Stimulated activated naive B cell treated with anti-CD40 and anti-IgM and Interleukin-4, amounts not matched to agents 10 μg/mL and 1 μg/mL and 100 μg/mL, for 72 hours (primary cell): ENCODE results near the gene PRELID1.
A peak's percentile ranks its signal among the peaks of the same experiment; 100 is the strongest.

Source experiments
- ATAC-seq, 2 donors: fragments of 150-1000 bp; cut with Tn5 transposase; replicated peaks; 2 replicates each; pipeline ENCODE4 v1.10.0; 2021; ENCODE audit warnings: moderate library complexity in 1 of 2
- DNase-seq: peaks from one replicate; pipeline ENCODE4 v3.0.0; 2021
- H3K27ac Mint-ChIP-seq: one replicate; pipeline ENCODE4 v1.8.0; 2022; ENCODE audit warnings: mild to moderate bottlenecking, mixed read lengths
- H3K27me3 Mint-ChIP-seq, 2 donors: one replicate each; pipeline ENCODE4 v1.8.0; 2022; ENCODE audit warnings: mixed read lengths in 2 of 2
- H3K36me3 Mint-ChIP-seq, 2 donors: one replicate each; pipeline ENCODE4 v1.8.0; 2022; ENCODE audit warnings: mixed read lengths in 2 of 2, mild to moderate bottlenecking in 1 of 2
- H3K4me1 Mint-ChIP-seq, 2 donors: one replicate each; pipeline ENCODE4 v1.8.0; 2022; ENCODE audit warnings: mixed read lengths in 2 of 2, mild to moderate bottlenecking in 1 of 2
- H3K4me3 Mint-ChIP-seq, 2 donors: one replicate each; pipeline ENCODE4 v1.8.0; 2022; ENCODE audit warnings: mild to moderate bottlenecking in 2 of 2, mixed read lengths in 2 of 2, moderate library complexity in 1 of 2
- H3K9me3 Mint-ChIP-seq, 2 donors: one replicate each; pipeline ENCODE4 v1.8.0; 2022; ENCODE audit warnings: mixed read lengths in 2 of 2, mild to moderate bottlenecking in 1 of 2

PRELID1 gene

DNA sequence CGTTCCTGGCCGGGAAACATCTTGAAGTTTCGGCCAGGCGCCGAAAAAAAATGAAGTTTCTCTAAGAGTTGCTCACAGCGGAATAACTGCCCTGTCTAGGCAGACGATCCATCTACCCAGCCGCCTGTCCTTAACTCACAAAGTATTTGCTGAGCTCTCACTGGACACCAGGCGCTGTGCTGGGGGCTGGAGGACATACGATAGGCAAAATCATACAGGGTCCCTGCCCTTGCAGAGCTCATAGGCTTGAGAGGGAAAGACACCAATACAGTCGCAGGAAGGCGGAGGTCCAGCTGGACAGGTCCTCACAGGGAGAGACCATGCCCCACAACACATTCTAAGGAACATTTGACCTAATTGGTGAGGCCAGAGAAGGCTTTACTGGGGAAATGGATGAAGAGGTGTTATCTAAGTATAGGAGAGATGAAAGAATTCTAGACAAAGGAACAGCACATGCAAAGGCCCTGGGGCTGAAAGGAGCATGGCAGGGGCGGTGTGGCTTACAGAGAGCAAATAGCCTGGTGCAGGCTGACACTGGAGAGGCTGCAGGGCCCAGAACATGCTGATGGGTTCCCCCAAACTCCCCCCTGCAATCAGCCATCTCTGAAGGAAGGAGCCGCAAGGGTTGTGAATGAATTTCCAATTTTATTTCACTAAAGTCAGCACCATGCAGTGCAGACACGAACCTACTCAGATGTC lies 10.1 kb downstream of the PRELID1 start:
- H3K4me1 Mint-ChIP-seq: peaks cover 24 to 41% of the 10 kb centered on the region in 2 donors

DNA sequence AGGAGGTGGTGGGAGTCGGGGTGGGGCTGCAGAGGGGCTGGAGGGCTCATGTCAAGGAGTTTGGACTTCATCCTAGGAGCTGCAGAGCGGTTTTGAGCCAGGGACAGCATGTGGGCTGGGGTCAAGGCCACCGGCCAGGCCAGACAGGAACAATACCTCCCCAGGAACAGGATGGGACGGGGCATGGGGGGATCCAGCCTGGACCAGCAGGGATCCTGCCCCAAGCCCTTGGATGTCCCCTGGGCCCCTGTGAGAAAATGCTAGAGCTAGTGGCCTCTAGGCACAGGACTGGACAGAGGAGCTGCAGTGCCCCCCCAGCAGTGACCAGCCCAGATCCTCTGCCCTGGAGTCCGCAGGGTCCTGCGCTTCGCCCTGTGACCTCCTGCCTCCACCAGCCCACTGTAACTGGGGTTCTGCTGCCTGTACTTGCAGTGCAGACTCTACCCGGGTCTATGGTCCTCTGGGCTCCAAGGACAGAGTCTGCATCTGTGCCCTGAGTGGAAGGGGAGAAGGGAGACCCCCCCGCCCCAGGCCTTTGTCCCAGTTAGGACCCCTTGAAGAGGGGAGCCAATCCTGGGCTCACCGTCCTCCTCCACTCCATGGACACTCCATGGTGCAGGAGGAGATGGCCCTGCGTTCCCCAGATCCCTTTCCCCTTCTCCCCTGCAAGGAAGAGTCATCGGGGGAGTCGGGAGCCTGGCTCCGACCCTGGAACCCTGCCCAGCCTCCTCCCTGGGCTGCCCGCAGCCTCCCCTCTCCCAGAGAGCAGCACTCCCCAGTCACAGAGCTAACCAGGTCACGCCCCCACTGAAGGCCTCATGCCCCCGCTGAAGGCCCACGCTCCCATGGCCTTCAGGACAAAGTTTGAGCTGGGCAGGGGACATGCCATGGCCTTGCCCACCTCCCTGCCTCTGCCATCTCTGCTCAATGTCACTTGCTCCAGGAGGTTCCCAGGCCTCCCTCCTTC lies 11.1 kb downstream of the PRELID1 start:
- Mint-ChIP-seq H3K27me3 (peaks cover 0 to 4% of the 10 kb centered on the region in 2 donors), H3K27ac (no peak overlapping the region), H3K4me3 (no peak overlapping the region), H3K4me1 (peaks cover 22 to 39% of the 10 kb centered on the region in 2 donors), H3K36me3 (peaks cover 4 to 12% of the 10 kb centered on the region in 2 donors), H3K9me3 (no peaks in the 10 kb centered on the region)
- DNase-seq (no peak), ATAC-seq (no peak)

More for the DNA sequence above, 10.1 kb downstream of the PRELID1 start:
- no peak for DNase-seq
- Mint-ChIP-seq H3K36me3 (peaks cover 1 to 10% of the 10 kb centered on the region in 2 donors), H3K9me3 (no peaks in the 10 kb centered on the region), H3K27me3 (peaks cover 0 to 4% of the 10 kb centered on the region in 2 donors), H3K27ac (no peak overlapping the region), H3K4me3 (no peak overlapping the region)
- no peak for ATAC-seq

DNA sequence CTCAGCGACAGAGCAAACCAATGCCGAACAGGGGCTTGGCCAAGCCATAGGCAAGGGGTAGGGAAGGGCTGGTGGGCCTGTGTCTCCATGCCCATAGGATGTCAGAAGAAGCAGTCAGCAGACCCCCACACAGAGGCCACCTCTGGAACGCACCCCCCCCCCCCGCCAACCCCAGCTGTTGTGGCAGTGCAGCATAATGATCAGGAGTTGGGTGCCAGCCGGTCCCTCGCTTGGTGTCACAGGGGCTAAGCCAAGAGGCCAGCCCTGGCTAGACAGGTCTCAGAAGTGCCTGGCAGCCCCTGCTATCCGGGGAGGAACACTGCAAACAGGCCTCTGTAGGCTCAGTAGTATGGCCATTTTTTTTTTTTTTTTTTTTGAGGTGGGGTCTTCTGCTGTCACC lies 11.8 kb downstream of the PRELID1 start:
- H3K9me3 Mint-ChIP-seq: no peaks in the 10 kb centered on the region
- H3K27me3 Mint-ChIP-seq: peaks cover 0 to 4% of the 10 kb centered on the region in 2 donors
- H3K4me1 Mint-ChIP-seq: peaks cover 22 to 33% of the 10 kb centered on the region in 2 donors
- no peak overlapping the region for H3K4me3 Mint-ChIP-seq
- ATAC-seq (no peak), DNase-seq (no peak)
- peaks cover 6 to 15% of the 10 kb centered on the region in 2 donors for H3K36me3 Mint-ChIP-seq
- H3K27ac Mint-ChIP-seq: no peak overlapping the region

DNA sequence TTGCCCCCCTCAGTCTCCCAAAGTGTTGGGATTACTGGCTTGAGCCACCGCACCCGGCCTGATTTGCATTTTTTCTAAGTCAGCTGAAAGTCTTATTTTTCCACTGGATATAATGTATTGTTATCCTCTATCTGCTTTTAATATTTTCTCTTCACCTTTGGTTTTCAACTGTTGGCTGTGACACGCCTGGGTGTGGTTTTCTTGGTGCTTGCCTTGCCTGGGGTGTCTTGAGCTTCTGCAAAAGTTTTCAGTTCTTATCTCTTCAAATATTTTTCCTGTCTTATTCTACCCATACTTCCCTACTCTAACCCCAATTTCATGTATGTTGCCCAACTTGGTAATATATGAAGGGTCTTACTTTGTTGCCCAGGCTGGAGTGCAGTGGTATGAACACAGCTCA lies 12.4 kb downstream of the PRELID1 start:
- no peak overlapping the region for H3K4me3 Mint-ChIP-seq
- no peak for DNase-seq
- H3K27ac Mint-ChIP-seq: no peak overlapping the region
- no peaks in the 10 kb centered on the region for H3K9me3 Mint-ChIP-seq
- ATAC-seq: no peak
- peaks cover 21 to 31% of the 10 kb centered on the region in 2 donors for H3K4me1 Mint-ChIP-seq
- H3K27me3 Mint-ChIP-seq: peaks cover 0 to under 1% of the 10 kb centered on the region in 2 donors
- H3K36me3 Mint-ChIP-seq: peaks cover 9 to 15% of the 10 kb centered on the region in 2 donors

DNA sequence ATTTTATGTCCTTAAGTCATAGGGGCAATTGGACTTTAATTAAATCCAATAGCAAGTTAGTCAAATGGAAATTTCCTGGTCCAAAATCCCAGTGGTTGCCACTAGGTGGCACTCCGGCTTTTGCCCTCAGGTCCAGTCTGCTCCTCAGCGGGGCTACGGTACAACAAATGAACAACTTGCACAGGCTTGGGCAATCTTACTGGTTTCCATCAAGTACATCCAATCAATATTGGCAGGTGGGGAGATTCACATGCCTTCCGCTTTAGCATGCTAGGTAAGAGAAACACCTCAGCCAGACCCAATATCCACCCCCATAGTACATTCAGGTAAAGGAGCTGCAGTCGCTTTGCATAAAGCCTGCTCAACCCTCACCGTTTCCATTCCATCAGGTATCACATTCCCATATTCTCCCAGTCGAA lies 14.4 kb downstream of the PRELID1 start:
- peak; percentile 59 to 64 for ATAC-seq
- Mint-ChIP-seq H3K36me3 (peaks cover 13 to 21% of the 10 kb centered on the region in 2 donors), H3K4me1 (peaks cover 16 to 23% of the 10 kb centered on the region in 2 donors), H3K27ac (no peak overlapping the region), H3K27me3 (no peaks in the 10 kb centered on the region), H3K9me3 (no peaks in the 10 kb centered on the region), H3K4me3 (no peak overlapping the region)
- no peak for DNase-seq

DNA sequence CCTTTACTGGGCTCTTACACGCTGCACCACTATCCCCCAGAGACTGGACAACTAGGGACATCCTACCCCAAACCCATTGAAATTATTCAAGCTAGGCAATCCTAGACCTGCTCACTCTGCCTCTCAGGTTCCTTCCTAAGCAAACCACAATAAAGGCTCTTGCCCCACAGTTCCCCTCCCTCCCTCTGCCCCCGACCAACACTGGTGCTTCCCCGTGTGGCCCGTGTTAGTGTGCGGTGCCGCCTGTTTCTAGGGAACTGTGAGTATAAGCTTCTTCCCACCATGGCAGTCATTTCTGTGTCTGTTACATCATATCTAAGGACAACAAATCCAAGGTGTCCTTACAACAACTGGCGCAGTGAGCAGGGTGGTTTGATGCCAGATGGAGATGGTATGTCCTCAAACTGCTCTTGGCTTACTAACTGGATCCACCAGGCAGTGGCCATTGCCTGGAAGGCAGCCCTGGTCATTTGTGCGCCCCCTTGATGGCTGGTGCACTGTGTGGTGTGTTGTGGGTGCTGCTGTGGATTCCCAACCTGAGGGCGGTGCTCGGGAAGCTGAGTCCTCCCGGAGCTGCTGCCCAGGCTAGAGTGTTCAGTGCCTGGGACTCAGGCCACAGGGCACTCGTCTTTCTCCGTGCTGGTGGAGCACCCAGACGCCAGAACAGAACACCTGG lies 16.5 kb downstream of the PRELID1 start:
- Mint-ChIP-seq H3K27ac (no peak overlapping the region), H3K9me3 (no peaks in the 10 kb centered on the region), H3K36me3 (peaks cover 18 to 24% of the 10 kb centered on the region in 2 donors)

DNA sequence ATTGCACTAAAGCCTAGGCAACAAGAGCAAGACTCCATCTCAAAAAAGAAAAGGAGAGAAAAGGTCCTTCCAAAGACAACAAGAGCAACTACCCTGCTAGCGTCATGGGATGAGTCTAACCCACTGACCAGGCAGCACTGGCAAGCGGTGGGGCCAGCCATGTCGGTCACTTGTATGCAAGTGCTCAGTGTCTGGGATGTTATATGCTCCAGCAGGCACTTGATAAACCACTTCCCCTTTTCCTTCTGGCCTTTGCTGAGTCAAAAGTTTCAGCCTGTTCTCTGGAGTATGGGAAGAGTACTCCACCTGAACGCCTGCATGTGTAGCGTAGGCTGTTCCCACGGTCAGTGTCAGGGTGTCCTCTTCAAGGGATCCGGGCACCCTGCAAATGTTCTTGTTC lies 17.3 kb downstream of the PRELID1 start:
- Mint-ChIP-seq H3K4me1 (peaks cover 17 to 26% of the 10 kb centered on the region in 2 donors), H3K27me3 (no peaks in the 10 kb centered on the region), H3K9me3 (no peaks in the 10 kb centered on the region), H3K36me3 (peaks cover 18 to 24% of the 10 kb centered on the region in 2 donors), H3K4me3 (no peak overlapping the region), H3K27ac (no peak overlapping the region)
- no peak for DNase-seq
- peak; percentile 74 to 80 for ATAC-seq

More for the DNA sequence above, 16.5 kb downstream of the PRELID1 start:
- Mint-ChIP-seq H3K27me3 (no peaks in the 10 kb centered on the region), H3K4me3 (no peak overlapping the region), H3K4me1 (peaks cover 17 to 26% of the 10 kb centered on the region in 2 donors)
- DNase-seq: no peak
- peak; percentile 34 to 56 for ATAC-seq

DNA sequence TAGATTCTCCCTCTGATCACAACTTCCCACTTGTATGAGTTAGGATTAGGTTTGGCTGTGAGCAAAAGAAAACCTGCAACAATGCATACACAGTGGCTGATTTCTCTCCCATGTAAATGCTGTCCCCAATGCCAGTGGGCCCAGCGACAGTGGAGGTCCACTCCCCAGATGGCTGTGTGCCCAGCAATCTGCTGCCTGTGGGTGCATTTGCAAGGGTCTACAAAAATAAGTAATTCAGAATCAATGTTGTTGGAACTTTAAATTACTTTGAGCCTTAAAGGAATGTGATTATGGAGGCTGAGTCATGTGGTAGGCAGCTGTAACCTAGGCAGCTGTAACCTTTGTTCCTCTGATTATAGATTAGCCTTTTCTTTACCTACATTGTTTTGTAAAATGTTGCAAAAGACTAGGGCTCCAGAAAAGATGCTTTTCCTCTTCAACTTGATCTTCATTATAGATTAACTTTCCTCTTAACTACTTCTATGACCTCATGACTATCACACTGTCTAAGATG lies 22.3 kb downstream of the PRELID1 start:
- peaks cover 18 to 40% of the 10 kb centered on the region in 2 donors for H3K36me3 Mint-ChIP-seq

DNA sequence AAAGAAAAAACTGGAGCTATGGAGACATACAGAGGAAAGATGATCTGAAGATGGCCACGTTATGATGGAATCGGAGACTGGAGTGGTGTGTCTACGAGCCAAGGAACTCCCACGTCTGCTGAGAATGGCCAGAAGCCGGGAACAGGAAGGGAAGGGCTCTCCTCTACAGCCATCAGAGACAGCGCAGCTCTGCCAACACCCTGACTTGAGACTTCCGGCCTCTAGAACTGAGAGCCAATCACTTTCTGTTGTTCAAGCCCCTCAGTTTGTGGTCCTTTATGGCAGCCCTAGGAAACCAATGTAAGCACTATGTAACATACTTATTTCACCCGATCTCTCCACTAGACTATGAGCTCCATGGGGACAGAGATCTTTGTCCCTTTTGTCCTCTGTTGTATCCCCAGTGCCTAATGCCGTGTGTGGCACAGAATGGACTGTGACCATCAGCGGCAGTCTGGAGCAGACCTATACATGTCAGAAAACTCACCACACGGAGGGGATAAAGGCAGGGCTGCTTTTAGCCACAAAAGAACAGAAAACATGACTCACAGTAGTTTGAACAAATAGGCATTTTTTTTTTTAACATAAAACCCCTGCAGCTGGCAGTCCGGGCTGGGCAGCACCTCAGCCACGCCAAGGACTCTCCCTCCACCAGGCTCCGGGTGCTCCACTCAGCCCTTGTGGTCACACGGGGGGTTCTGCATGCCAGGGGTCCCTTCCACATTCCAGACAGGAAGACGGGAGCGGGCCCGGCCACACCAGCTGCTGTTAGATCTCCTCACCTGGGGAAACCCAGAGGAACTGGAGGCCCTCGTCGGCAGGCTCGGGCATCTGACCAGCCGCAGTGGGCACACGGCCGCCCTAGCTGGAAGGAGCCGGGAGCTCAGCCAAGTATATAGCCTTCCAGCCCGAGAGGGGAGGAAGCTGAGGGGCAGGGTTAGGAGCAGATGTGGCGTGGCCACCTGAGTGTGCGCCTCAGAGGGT lies 24.2 kb downstream of the PRELID1 start:
- Mint-ChIP-seq H3K4me3 (peak overlapping the region in 1 of 2 donors; percentile 11), H3K27me3 (no peaks in the 10 kb centered on the region), H3K27ac (no peak overlapping the region), H3K36me3 (peaks cover 28 to 49% of the 10 kb centered on the region in 2 donors), H3K9me3 (no peaks in the 10 kb centered on the region), H3K4me1 (peaks cover 23 to 37% of the 10 kb centered on the region in 2 donors)
- ATAC-seq (peak; percentile 44 to 54), DNase-seq (no peak)

More for the DNA sequence above, 22.3 kb downstream of the PRELID1 start:
- no peaks in the 10 kb centered on the region for H3K27me3 Mint-ChIP-seq
- H3K9me3 Mint-ChIP-seq: no peaks in the 10 kb centered on the region
- peaks cover 13 to 30% of the 10 kb centered on the region in 2 donors for H3K4me1 Mint-ChIP-seq
- no peak for DNase-seq
- ATAC-seq: no peak
- no peak overlapping the region for H3K27ac Mint-ChIP-seq
- no peak overlapping the region for H3K4me3 Mint-ChIP-seq

DNA sequence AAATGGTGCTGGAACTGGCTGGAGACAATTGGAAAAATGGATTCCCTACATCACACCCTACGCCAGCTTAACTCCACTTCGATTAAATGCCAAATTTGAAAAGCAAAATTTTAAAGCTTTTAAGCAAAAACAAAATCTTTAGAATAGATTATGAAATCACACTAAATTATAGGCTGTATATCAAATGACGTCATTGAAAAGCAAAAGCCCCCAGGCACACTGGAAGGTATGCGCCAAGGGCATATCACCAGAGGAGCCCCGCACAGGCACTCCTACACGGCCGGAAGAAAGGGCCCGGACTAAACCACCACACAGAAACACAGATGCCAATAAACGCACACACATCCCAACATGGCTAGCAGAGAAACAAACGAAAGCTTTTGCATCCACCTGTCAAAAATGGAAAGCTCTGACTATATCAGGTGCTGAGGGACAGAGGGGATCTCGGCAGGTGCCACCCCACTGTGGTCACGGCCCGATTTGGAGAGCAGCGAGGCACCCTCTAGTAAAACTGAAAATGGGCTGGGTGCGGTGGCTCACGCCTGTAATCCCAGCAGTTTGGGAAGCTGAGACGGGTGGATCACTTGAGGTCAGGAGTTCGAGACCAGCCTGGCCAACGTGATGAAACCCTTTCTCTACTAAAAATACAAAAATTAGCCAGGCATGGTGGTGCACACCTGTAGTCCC lies 25.1 kb downstream of the PRELID1 start:
- Mint-ChIP-seq H3K4me1 (peaks cover 27 to 40% of the 10 kb centered on the region in 2 donors), H3K4me3 (no peak overlapping the region), H3K9me3 (no peaks in the 10 kb centered on the region), H3K27ac (no peak overlapping the region), H3K27me3 (no peaks in the 10 kb centered on the region), H3K36me3 (peaks cover 35 to 56% of the 10 kb centered on the region in 2 donors)
- ATAC-seq (no peak), DNase-seq (no peak)

DNA sequence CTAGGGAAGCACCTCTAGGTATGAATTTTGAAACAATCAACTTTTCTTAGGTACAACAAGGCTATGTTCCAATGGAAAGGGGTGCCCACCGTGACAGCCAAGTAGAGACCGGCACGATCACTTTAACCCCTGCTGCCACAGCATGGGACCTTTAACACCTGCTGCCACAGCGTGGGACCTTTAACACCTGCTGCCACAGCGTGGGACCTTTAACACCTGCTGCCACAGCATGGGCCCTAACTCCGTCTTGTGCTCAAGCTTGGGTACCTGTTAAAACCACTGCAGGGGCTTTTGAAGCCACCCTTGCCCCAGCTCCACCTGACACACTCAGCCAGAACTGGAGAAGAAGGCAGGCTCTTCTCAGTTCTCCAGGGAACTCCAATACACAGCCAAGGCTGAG lies 26.3 kb downstream of the PRELID1 start:
- H3K27me3 Mint-ChIP-seq: no peaks in the 10 kb centered on the region
- no peak overlapping the region for H3K4me3 Mint-ChIP-seq
- no peaks in the 10 kb centered on the region for H3K9me3 Mint-ChIP-seq
- peak overlapping the region; percentile 14 for H3K27ac Mint-ChIP-seq
- ATAC-seq (no peak), DNase-seq (no peak)
- peaks cover 31 to 47% of the 10 kb centered on the region in 2 donors for H3K4me1 Mint-ChIP-seq
- H3K36me3 Mint-ChIP-seq: peaks cover 40 to 61% of the 10 kb centered on the region in 2 donors

DNA sequence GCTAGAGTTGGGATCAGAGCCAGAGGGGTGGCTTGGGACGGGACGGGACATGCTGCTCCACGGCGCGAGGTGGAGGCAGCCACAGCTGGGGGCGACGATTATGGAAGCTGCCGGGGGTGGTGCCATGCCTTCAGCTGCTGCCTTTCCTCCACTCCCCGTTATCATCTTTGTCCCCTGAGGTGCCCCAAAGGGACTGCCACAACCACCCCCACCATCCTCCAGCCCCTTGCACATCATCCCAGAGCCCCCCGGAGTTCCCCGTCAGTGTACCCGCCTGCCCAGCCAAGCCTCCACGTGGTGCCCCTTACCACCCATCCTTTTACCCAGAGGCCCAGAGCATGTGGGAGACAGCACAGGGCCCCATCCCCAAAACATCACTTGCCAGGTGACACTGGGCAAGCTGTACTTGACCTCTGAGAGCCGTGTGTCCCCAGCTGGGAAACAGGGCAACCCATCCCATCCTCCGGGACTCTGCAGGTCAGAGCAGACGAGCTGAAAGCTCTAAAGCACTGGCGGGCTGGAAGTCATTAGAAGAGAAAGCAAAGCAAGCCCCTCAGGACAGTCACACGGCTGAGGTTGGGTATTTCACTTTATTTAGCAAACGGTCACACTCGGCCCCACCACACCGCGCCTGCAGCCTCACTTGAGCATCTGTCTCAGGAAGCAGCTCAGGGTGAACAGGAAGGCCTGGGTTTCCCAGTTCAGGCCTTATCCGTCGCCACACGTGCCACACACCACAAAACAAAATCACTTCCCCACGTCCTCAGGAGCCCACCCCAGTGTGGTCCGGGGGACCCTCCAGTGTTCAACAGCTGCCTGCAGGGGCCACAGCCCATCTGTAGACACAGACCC lies 27.6 kb downstream of the PRELID1 start:
- peaks cover 32 to 50% of the 10 kb centered on the region in 2 donors for H3K4me1 Mint-ChIP-seq
- H3K27ac Mint-ChIP-seq: peak overlapping the region; percentile 79

More for the DNA sequence above, 27.6 kb downstream of the PRELID1 start:
- Mint-ChIP-seq H3K9me3 (no peaks in the 10 kb centered on the region), H3K36me3 (peaks cover 47 to 69% of the 10 kb centered on the region in 2 donors), H3K27me3 (no peaks in the 10 kb centered on the region), H3K4me3 (peak overlapping the region in 1 of 2 donors; percentile 41)
- peak; percentile 29 to 48 for ATAC-seq
- no peak for DNase-seq
